HG02571 (cell line): ENCODE data around the gene POC1A.

Experiments used
- ATAC-seq: cut with Tn5 transposase; IDR thresholded peaks from one replicate; pipeline ENCODE4 v1.9.1; 2021; ENCODE audit warnings: mild to moderate bottlenecking, moderate library complexity; ENCODE audit not compliant: unreplicated experiment

The POC1A gene

DNA sequence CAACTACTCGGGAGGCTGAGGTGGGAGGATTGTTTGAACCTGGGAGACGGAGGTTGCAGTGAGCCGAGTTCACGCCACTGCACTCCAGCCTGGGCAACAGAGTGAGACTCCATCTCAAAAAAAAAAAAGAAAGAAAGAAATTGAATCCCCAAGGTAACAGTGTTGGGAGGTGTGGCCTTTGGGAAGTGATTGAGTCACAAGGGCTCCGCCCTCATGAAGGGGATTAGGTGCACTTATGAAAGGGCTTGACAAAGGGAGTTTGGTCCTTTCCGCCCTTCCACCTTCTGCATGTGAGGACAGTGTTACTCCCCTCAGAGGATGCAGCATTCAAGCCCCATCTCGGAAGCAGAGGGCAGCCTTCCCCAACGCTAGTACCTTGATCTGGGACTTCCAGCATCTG lies 21.3 kb downstream of the POC1A start:
- no peak for ATAC-seq

DNA sequence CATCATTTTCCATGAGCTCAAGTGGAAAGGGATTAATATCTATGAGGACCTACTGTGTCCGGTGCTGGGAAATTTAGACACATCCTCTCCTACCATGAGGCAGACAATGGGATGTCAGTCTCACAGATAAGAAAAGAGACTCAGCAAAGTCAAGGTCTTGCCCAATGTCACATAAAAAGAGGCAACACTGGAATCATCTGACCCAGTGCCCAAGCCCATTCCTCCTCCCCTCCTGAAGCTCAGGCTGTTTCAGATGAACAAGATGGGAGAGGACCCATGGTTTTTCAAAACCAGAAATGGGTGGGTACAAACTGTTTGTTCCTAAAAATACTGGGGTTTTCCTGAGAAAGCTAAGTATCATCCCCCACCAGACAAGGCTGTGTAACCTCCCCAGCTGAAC lies 22.2 kb downstream of the POC1A start:
- no peak for ATAC-seq

DNA sequence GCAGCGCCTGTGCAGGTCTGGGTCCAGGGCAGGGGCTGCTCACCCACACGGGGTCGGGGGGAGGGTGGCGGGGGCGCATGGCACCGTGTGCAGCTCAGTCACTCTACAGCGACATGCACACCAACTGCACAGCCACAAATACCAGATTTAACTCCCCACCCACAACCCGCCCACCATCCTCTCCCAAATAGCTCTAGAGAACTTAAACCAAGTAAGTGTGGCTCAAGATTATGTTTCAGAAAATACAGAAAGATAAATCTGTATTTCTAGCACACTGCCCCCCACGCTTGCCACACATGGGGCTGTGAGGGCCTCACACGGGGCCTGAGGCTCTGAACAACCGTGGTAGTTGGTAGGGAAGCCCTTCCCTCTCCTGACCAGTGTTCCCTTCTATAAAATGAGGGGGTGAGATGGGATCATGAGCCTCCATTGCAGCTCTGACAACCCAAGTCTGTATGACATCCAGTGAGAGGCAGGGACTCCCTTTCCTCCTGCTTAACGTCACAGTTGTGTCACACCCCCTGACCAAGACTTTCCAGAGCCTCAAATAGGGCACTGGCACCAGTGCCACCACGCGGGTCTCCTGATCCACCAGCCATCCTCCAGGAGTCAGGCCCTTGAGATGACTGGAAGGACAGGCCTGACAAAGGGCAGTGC lies 23.1 kb downstream of the POC1A start:
- no peak for ATAC-seq

- no peak for ATAC-seq
These were observed 26.0 kb downstream of the POC1A start for GRCh38 chr3:52128118-52128683.

DNA sequence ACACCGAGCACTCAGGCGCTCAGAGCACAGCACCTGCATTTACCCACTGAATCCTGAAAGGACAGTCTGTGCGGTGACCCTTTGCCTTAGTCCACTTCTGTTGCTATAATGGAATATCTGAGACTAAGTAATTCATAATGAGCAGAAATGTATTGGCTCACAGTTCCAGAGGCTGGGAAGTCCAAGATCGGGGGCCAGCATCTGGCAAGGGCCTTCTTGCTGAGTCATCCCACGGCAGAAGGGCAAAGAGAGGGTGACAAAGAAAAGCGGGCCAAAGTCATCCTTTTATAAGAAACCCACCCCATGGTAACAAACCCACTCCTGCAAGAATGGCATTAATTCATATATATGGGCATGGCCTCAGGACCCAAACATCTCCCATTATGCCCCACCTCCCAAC lies 27.7 kb downstream of the POC1A start:
- ATAC-seq = no peak

GRCh38 chr3:52126036-52126435 lies 28.2 kb downstream of the POC1A start:
- ATAC-seq = no peak

DNA sequence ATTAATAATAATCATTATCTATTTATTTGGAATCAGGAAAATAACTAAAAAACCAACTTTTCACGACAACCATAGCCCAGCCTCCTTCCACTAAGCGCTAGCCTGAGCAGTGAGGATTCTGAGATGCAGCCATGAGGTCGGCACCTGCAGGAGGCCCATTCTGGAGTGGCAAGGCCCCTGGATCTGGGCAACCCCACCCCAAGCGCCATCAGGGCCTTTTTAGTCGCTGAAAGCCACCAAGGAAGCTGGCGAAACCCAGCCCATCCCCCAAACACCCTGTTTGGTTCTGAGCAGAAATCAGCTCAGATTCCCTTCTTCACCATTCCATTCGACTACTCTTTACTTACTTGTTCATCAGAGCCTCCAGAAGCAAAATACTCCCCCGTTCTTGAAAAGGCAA lies 29.5 kb downstream of the POC1A start:
- ATAC-seq = no peak

DNA sequence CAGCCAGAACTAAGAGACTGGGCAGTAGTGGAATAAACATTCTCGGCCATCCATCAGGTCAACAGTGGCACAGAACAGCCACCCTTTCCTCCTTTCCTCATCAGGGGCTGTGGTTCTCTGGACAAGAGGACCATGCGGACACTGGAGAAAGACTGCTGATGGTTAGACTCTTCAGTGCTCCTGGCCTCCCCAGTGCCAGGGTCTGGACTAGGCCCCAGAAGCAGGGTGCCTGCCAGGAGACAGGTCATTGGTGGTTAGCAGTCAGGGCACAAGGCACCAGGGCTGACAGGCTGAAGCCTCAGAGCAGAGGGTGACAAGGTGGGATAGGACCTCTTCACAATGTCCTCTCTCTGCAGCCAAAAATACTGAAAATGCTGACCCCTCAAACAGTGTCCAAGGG lies 30.1 kb downstream of the POC1A start:
- no peak for ATAC-seq

GRCh38 chr3:52123106-52123725 lies 31.0 kb downstream of the POC1A start:
- ATAC-seq = no peak

- no peak for ATAC-seq
These were observed 31.7 kb downstream of the POC1A start for GRCh38 chr3:52122491-52122890.

GRCh38 chr3:52121813-52122212 lies 32.4 kb downstream of the POC1A start:
- no peak for ATAC-seq

DNA sequence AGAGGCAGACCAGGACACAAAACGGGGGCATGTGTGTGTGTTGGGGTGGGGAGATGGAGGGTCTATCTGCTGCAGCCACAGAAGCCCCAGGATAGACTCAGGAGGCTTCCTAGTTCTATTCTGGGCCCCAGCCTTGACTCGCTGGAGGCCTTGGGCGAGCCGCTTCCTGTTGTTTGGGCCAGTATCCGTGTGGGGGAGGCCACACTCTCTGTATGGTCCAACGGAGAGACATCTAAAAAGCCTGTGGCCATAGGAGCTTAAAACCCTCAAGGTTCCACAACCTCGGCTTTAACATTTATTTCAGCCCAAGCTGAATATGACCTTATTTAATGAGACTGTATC lies 32.8 kb downstream of the POC1A start:
- no peak for ATAC-seq

GRCh38 chr3:52120556-52121463 lies 33.4 kb downstream of the POC1A start:
- ATAC-seq = no peak

DNA sequence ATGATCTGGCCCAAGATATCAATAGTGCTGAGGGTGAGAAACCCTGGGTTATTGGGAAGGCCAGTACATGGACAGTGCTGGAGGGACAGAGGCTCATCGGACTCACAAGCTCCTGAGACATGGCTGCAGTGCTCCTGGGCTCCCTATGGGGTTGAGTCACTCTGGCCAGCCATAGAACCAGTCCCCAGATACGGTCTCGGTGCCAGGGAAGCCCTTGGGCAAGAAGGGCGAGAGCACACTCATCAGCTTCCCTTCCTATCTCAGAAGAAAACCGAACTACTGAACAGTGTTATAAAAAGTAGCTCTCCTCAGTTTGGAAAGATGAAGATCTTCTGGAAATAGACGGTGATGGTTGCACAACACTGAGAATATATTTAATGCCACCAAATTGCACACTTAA lies 34.4 kb downstream of the POC1A start:
- no peak for ATAC-seq

GRCh38 chr3:52119099-52119498 lies 35.1 kb downstream of the POC1A start:
- ATAC-seq = no peak

DNA sequence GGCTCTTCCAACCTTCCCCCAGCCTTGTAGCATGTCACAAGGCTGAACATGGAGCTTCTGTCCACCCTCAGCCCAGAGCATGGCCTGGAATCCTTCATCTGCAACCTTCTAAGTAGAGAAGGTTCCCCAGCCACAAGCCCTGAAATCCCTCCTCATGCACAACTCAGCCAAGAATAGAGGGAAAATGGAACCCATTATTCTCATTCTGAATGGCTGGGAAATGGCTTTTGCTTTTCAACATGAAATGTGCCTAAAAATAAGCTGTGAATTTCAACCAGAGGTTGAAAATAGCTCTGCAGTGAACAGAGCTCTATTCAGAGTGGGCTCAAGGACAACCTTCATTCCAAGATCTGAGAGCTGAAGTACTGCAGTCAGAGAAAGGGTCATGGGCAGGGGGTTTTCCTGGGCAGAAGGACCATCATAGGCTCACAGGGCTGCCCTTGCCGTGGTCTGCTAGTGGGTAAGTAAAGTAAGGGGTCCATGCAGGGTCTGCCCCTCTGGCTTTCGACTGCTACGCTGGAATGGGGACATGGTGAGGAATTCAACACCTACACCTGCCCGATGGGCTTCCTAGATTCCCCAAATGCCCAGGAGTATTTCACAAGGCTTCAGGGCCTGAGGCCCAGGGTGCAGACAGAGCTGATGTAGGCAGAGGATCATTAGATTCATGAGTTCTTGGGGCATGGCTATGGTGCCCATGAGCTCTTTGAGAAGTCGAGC lies 35.9 kb downstream of the POC1A start:
- ATAC-seq = no peak

DNA sequence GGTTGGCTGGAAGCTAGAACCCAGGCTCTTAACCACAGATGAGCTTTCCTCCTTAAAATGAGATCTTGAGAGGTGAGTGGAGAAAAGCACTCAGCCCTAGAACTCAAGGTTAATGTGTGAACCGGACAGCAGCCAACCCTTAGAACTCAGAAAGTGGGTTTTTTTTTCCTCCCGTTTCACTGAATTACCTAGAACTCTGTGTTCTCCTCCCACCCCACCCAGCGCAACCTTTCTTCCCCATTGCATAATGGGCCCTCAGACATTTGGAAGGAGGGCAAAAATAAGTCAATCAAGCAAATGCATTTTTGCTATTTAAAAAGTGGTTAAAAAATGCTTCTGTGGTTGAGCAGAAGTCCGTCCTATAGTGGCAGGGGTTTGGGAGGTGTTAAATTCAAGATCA lies 36.7 kb downstream of the POC1A start:
- ATAC-seq = no peak

- ATAC-seq = no peak
These were observed 42.2 kb downstream of the POC1A start for GRCh38 chr3:52112056-52112455.

GRCh38 chr3:52110502-52110901 lies 43.7 kb downstream of the POC1A start:
- ATAC-seq = no peak

DNA sequence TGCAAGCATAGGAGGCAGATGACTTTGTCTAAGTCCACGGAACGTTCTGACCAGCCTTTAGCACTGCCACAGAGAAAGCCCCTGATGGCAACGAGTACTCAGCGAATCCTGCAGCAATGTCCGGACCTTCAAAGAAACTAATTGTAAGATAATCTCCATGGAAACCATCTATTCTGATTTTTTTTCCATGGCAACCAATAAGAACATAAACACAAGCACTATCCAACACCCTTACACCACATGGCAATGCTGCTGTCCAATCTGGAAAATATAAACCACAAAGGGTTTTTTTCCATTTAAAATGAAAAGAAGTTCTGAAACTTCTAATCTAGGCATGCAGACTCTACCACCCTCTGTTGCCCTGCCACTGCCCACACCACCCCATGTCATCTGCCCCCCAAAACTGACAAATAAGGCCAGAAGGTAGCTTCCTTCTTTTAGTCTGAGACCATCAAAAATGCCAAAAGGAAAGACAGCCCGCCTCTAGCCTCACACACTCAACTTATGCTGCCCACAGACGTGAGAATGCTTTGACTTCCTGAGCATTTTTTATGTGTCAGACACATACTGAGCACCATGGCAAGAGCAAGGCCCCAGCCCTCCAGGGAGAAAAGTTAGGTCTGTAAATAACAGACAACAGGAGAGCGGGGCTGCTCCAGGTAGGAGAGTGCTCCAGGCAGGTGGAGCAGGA lies 44.5 kb downstream of the POC1A start:
- no peak for ATAC-seq
